ENCODE measurements around the gene KIAA1958.

Gene KIAA1958

DNA sequence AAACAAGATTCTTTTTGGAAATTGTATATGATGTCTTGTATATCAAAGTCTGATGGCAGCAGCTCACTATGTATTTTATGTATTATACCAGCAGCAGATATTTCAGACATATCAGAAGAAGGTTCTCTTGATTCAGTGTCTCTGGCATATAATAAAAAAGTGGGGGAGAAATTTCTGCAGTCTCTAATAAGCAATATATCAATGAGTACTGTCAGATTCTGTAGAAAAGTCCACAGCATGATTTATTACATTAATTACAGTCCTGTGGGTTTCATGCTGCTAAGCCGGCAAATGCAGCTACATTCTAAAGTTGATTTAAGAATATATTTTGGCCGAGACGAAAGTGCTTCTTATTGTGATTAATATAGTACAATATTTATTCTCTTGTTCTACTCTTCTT is 113.1 kb downstream of the KIAA1958 start:
- in situ Hi-C loops (cut with HindIII; ENCODE audit: low sequenced_read_pairs) = no loop called here
- DNase-seq (ENCODE audit: low read depth) = no peak
- H3K4me3 ChIP-seq (ENCODE audit: low read depth, low read length) = no peak overlapping the region
- TF ChIP-seq CTCF (IDR thresholded peaks at IDR 0.05; ENCODE audit: low read depth, low read length, missing control alignments) = no peak

GRCh38 chr9:112601636-112602035 is 115.0 kb downstream of the KIAA1958 start:
- in situ Hi-C loops (cut with HindIII; ENCODE audit: low sequenced_read_pairs) = no loop called here

DNA sequence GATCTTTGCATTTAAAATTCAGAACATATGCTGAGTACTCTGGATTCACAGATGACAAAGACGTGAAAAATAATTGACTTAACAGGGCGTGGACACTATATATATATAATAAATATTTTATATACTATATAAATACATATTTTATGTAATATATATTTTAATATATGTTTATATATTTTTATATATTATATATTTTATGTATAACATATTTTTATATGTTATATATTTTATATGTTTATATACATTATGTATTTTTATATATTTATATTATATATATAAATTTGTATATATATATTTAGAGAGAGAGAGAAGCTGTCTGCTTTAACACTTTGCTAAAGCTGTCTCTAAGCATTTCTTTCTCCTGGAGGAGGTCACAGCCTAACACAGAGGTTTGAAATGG is 118.2 kb downstream of the KIAA1958 start:
- no peak overlapping the region for H3K4me3 ChIP-seq (ENCODE audit: low read depth, low read length)
- TF ChIP-seq CTCF (IDR thresholded peaks at IDR 0.05; ENCODE audit: low read depth, low read length, missing control alignments) = no peak
- in situ Hi-C loops (cut with HindIII; ENCODE audit: low sequenced_read_pairs) = no loop called here
- DNase-seq (ENCODE audit: low read depth) = no peak

More at GRCh38 chr9:112601636-112602035, 115.0 kb downstream of the KIAA1958 start:
- no peak for TF ChIP-seq CTCF (IDR thresholded peaks at IDR 0.05; ENCODE audit: low read depth, low read length, missing control alignments)
- no peak for DNase-seq (ENCODE audit: low read depth)
- H3K4me3 ChIP-seq (ENCODE audit: low read depth, low read length) = no peak overlapping the region

DNA sequence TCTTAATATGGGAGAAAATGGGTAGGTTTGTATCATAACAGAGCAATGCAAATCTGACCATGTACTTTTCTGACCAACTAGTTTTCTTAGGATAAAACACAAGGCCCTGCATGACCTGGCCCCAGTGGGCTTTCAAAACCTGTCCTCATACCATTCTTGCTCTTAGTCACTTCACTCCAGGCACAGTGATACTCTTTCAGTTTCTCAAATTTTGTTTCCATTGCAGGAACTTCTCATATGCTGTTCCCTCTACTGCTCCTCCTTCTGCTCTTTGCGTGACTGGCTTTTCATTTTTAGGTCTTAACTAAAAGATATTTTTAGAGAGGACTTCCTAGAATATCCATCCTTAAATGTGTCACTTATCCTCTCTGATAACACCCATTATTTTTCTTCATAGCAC is 118.9 kb downstream of the KIAA1958 start:
- TF ChIP-seq CTCF (IDR thresholded peaks at IDR 0.05; ENCODE audit: low read depth, low read length, missing control alignments) = no peak
- no peak overlapping the region for H3K4me3 ChIP-seq (ENCODE audit: low read depth, low read length)
- no peak for DNase-seq (ENCODE audit: low read depth)
- in situ Hi-C loops (cut with HindIII; ENCODE audit: low sequenced_read_pairs) = no loop called here

DNA sequence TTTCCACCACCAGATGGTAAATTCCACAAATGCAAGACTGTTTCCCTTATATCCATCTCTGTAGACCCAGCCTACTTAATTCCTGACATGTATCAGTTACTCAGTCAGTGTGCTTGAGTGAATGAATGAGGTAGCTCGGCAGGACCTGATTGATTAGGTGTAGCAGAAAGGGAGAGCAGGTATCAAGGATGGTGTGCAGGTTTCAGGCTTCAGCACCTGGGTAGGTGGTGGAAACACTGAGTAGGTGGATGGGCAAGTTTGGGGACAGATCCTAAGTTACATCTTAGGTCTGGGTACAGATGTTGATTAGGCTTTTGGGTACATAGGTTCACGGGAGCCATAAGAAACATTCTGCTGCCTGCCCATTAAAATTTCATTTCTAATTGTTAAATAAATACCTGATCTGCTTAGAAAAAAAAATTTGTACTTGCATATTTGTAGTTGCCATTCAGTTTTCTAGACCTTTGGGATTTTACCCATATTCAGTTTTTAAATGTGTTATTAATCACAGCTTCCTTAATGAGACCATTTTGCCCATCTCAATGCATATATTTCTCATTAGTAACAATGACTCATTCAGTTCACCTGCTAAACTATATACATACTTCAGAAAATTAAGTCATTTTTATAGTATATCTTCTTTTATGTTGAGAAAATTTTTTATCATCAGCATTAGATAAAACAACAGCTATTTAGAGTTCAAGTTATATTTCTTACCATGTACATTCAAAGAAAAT is 119.5 kb downstream of the KIAA1958 start:
- H3K4me3 ChIP-seq (ENCODE audit: low read depth, low read length) = no peak overlapping the region
- DNase-seq (ENCODE audit: low read depth) = no peak
- in situ Hi-C loops (cut with HindIII; ENCODE audit: low sequenced_read_pairs) = no loop called here
- no peak for TF ChIP-seq CTCF (IDR thresholded peaks at IDR 0.05; ENCODE audit: low read depth, low read length, missing control alignments)

GRCh38 chr9:112608851-112609250 is 122.2 kb downstream of the KIAA1958 start:
- H3K4me3 ChIP-seq (ENCODE audit: low read depth, low read length) = no peak overlapping the region
- no peak for DNase-seq (ENCODE audit: low read depth)
- in situ Hi-C loops (cut with HindIII; ENCODE audit: low sequenced_read_pairs) = no loop called here
- TF ChIP-seq CTCF (IDR thresholded peaks at IDR 0.05; ENCODE audit: low read depth, low read length, missing control alignments) = no peak
